ENCODE results near the gene ARHGAP33. TPM values are rescaled to one million over a fixed set of nuclear protein-coding genes. Genes with fewer than 3 reads are reported as not detected.

ARHGAP33 gene
- total and polyA plus RNA-seq, 2 of the 4 experiments (the other 2 are of a cell fraction), result 0.72 to 11.9 TPM

DNA sequence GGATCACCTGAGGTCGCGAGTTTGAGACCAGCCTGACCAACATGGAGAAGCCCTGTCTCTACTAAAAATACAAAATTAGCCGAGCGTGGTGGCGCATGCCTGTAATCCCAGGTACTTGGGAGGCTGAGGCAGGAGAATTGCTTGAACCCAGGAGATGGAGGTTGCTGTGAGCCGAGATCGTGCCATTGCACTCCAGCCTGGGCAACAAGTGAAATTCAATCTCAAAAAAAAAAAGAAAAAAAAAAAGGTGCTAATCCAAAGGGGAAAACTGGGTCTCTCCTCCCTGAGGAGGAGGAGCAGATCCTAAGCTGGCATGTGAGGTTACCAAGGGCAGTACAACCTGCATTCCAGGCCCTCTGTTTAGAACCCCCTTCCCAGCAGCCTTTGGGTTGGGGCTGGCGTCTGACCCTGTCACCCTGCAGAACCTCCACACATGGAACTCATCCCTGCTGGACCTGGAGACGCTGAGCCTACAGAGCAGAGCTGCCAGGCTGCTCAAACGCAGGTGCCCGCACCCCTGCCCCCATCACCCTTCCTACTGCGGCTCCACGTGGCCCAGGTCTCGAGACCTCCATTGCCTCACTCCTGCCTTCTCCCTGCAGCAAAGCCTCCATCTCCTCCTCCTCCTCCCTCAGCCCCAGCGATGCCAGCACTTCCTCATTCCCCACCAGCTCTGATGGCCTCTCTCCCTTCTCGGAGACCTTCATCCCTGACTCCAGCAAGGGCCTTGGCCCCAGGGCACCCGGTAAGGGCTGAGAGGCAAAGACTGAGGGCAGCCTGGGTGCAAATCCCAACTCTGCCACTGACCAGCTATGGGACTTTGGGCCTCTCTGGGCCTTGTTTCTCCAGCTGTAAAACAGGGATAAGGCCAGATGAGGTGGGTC is 10.7 kb upstream of the ARHGAP33 start:
- peaks cover 11 to 14% of the 10 kb centered on the region in 2 experiments for H3K79me1 ChIP-seq (ENCODE audit: low read depth in 1 of 2, low read length in 2 of 2)
- no peak overlapping the region for H3K18ac ChIP-seq (ENCODE audit: low read depth, low read length)
- H3K4me1 ChIP-seq (ENCODE audit: control insufficient read depth, insufficient read depth, low read length), result no peaks in the 10 kb centered on the region
- DNase-seq, result no peak
- intact Hi-C loops (cut with micrococcal nuclease) (no loop called here), in situ Hi-C loops (cut with MboI; ENCODE audit: low sequenced_read_pairs) (no loop called here), dilution Hi-C loops (cut with HindIII; ENCODE audit: low sequenced_read_pairs, unreplicated experiment) (no loop called here)
- CTCF ChIA-PET, result no interaction called here
- H3K4me3 ChIP-seq (ENCODE audit: insufficient read depth, low read depth, low read length), result no peak overlapping the region
- no peak overlapping the region for H3K14ac ChIP-seq (replicated peaks; ENCODE audit: low read depth, low read length)
- H4K8ac ChIP-seq (ENCODE audit: low read depth in 2 of 2, low read length in 2 of 2), result no peak overlapping the region
- H3K27ac ChIP-seq (ENCODE audit: insufficient read depth, low read length), result no peak overlapping the region
- no peak overlapping the region for H4K5ac ChIP-seq (ENCODE audit: low read depth, low read length)
- no peak overlapping the region for H2BK15ac ChIP-seq (ENCODE audit: low read depth, low read length)
- no peaks in the 10 kb centered on the region; the same call in 1 of the 2 replicates for H4K20me1 ChIP-seq (ENCODE audit: insufficient read depth, low read length)
- H3K56ac ChIP-seq (ENCODE audit: extremely low read depth, insufficient read depth, low read length), result no peak overlapping the region
- no peak overlapping the region for H3K4ac ChIP-seq (ENCODE audit: low read depth, low read length)
- H2AFZ ChIP-seq (replicated peaks; ENCODE audit: low read length, poor library complexity), result no peak overlapping the region
- POLR2A ChIA-PET (ENCODE audit: unreplicated experiment), result no interaction called here
- no peaks in the 10 kb centered on the region for H3K9me3 ChIP-seq (ENCODE audit: control insufficient read depth, insufficient read depth, low read length)
- no peak overlapping the region for H2AK5ac ChIP-seq (ENCODE audit: low read depth, low read length)
- TF ChIP-seq SMC3 (IDR thresholded peaks at IDR 0.05; ENCODE audit: low read depth, low read length), result no peak
- H3K27me3 ChIP-seq (ENCODE audit: control insufficient read depth, insufficient read depth, low read length), result no peaks in the 10 kb centered on the region
- no peak overlapping the region for H2BK120ac ChIP-seq (ENCODE audit: low read depth, low read length)
- WGBS, 2 experiments (ENCODE audit: extremely low coverage in 2 of 2, insufficient read length in 1 of 2), result 95% methylated on average over 8 of the region's 17 CpGs; no CpG with 5 or more reads in 1 of the 2 experiments
- H3K4me2 ChIP-seq (ENCODE audit: low read depth, low read length), result no peak overlapping the region
- no peak overlapping the region for H2BK20ac ChIP-seq (ENCODE audit: low read depth, low read length)
- no peak overlapping the region for H2AK9ac ChIP-seq (replicated peaks; ENCODE audit: low read depth, low read length, poor library complexity)
- H3K9ac ChIP-seq (ENCODE audit: low read depth, low read length), result no peak overlapping the region
- no peak for ATAC-seq (ENCODE audit: low read depth)
- no peak overlapping the region for H3K23ac ChIP-seq (ENCODE audit: low read depth, low read length)
- BruUV-seq (replicated peaks), result no TSS peak
- no peak overlapping the region for H2BK5ac ChIP-seq (ENCODE audit: low read depth, low read length, poor library complexity, severe bottlenecking)
- peaks cover 28% of the 10 kb centered on the region for H3K36me3 ChIP-seq (ENCODE audit: control insufficient read depth, insufficient read depth, low read length)
- no peak overlapping the region for H4K91ac ChIP-seq (ENCODE audit: insufficient read depth, low read depth, low read length)
- H3K9me1 ChIP-seq (ENCODE audit: insufficient read depth, low read length), result peaks cover 6% of the 10 kb centered on the region; the same call in 1 of the 2 replicates

Measured in IMR-90 (cell line).